Left lobe of liver (tissue), 2 donors: ENCODE measurements around the gene PRKD2. TPM values are rescaled to one million over a fixed set of nuclear protein-coding genes. Genes with fewer than 3 reads are reported as not detected.
"Not testable (repeated sequence)": the region's sequence is repeated elsewhere in the genome, so short reads cannot be mapped to it uniquely, and the experiment has no call there.

Experiments used
- ATAC-seq: fragments of 200-7000 bp; cut with Tn5 transposase; one replicate; pipeline ENCODE4 v1.9.1; 2020; ENCODE audit warnings: mild to moderate bottlenecking, moderate library complexity
- DNase-seq: peaks from one replicate; pipeline ENCODE4 v3.0.0-alpha.2; 2020; ENCODE audit warnings: low spot score
- total RNA-seq: library from RNA; stranded (reverse); gene quantifications from one replicate; pipeline ENCODE4 v1.2.1, GENCODE V29; 2021
- donor health status: DM: no; HTN: no; CAD: no; lungs with moderate emphysema.
- donor health status: DM: no; HTN: yes; CAD: no.

The PRKD2 gene
- 13.7 TPM for total RNA-seq

DNA sequence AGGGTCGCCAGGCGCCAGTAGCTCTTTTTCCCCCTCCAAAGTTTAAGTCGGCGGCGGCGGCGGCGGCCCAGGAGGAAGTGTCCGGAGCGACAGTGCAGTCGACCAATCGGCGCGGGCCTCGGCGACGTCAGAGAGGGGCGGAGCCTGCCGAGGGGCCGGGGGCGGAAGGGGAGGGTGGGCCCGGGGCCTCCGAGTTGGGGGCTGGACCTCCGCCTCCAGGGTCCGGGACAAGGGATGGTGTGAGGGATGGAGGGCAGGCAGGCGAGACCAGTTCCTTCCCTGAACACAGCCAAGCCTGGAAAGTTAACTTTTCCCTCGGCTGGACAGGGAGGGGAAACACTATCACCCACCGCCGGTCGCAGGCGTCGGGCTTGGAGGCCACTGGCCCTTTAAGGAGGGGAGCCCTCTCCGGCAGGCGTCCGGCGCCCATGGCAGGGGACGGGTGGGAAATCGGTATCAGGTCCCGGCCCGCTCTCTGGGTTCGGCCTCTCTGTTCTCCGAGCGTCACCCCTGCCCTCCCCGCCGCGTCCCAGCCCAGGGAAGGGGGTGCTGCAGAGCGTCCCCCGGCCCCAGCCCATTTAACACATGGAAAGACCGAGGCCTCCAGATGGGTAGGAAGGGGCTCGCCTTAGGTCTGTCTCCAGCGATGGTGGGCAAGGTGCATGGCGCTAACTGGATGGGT, at the start of gene PRKD2:
Gene PRKD2 (minus strand): TSS at position 81 of the 682 bp plus-strand sequence. CDS start 744 bp downstream, outside the sequence.
- ATAC-seq (peak; percentile 80), DNase-seq (peak; percentile 92)

DNA sequence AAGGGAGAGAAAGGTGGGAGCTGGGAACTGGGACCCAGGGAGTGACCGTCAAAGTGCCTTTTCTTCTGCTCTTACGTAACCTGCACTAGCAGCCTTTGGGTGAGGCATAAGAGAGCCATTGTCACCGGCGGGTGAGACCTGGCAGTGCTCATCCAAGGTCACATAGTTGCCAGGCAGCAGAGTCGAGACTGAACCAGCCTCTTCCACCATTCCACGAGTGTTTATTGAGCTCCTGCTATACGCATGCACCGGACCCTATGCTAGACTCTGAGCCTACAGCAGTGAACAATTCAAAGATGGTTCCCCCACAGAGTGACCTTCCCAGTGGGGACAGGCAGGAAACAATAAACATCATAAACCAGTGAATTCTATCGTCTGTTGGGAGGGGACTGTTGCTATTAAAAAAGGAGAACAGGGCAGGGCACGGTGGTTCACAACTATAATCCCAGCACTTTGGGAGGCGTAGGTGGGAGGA, 47.9 kb upstream of the PRKD2 start:
- ATAC-seq (peak; percentile 65), DNase-seq (no peak)

DNA sequence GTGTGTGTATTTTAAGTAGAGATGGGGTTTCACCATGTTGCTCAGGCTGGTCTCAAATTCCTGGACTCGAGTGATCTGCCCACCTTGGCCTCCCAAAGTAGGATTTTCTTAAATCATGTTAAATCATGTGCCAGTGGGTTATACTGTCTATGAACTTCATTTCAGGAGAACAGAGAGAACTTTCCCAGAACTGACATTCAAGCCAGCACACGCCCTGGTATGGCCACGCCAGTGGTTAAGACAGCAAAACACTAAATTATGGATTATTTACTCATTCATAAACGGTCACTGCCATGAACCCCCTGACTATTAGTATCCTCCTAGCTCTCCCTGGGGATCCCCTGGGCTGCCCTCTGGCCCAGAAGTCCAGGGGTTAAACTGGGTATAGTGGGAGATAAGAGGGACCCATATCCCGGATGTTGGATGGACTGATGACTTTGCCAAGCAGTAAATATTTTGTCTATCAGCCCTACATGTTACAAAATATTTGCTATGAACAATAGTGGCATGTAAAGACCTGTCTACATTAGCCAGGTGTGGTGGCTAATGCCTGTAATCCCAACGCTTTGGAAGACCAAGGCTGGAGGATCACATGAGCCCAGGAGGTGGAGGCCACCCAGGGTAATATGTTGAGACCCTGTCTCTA, 45.5 kb upstream of the PRKD2 start:
- ATAC-seq (no peak), DNase-seq (no peak)

GRCh38 chr19:46761418-46761831, 44.5 kb upstream of the PRKD2 start:
- DNase-seq (no peak), ATAC-seq (no peak)

DNA sequence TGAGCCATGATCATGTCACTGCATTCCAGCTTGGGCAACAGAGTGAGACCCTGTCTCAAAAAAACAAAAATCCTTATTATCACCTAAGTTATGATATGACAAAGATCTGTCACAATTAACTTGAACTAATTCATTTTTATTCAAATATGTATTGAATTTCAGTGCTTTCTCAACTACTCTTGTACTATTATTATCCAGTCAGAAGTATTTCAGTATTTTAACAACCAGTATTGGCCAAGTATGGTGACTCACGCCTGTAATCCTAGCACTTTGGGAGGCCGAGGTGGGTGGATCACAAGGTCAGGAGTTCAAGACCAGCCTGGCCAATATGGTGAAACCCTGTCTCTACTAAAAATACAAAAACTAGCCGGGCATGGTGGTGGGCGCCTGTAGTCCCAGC, 44.0 kb upstream of the PRKD2 start:
- not testable (repeated sequence) for ATAC-seq, DNase-seq

- no peak for DNase-seq
- no peak for ATAC-seq
Observed at GRCh38 chr19:46760363-46760762, 43.4 kb upstream of the PRKD2 start.

GRCh38 chr19:46759817-46760333, 43.0 kb upstream of the PRKD2 start:
- ATAC-seq (no peak), DNase-seq (no peak)

GRCh38 chr19:46759206-46759605, 42.3 kb upstream of the PRKD2 start:
- no peak for DNase-seq
- ATAC-seq = no peak

- DNase-seq = no peak
Observed at GRCh38 chr19:46756544-46756888, 39.6 kb upstream of the PRKD2 start.

DNA sequence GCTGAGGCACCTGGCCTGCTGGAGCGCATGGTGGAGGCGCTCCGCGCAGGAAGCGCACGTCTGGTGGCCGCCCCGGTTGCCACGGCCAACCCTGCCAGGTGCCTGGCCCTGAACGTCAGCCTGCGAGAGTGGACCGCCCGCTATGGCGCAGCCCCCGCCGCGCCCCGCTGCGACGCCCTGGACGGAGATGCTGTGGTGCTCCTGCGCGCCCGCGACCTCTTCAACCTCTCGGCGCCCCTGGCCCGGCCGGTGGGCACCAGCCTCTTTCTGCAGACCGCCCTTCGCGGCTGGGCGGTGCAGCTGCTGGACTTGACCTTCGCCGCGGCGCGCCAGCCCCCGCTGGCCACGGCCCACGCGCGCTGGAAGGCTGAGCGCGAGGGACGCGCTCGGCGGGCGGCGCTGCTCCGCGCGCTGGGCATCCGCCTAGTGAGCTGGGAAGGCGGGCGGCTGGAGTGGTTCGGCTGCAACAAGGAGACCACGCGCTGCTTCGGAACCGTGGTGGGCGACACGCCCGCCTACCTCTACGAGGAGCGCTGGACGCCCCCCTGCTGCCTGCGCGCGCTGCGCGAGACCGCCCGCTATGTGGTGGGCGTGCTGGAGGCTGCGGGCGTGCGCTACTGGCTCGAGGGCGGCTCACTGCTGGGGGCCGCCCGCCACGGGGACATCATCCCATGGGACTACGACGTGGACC, 39.1 kb upstream of the PRKD2 start:
- ATAC-seq (no peak), DNase-seq (no peak)

More at GRCh38 chr19:46756544-46756888, 39.6 kb upstream of the PRKD2 start:
- no peak for ATAC-seq

DNA sequence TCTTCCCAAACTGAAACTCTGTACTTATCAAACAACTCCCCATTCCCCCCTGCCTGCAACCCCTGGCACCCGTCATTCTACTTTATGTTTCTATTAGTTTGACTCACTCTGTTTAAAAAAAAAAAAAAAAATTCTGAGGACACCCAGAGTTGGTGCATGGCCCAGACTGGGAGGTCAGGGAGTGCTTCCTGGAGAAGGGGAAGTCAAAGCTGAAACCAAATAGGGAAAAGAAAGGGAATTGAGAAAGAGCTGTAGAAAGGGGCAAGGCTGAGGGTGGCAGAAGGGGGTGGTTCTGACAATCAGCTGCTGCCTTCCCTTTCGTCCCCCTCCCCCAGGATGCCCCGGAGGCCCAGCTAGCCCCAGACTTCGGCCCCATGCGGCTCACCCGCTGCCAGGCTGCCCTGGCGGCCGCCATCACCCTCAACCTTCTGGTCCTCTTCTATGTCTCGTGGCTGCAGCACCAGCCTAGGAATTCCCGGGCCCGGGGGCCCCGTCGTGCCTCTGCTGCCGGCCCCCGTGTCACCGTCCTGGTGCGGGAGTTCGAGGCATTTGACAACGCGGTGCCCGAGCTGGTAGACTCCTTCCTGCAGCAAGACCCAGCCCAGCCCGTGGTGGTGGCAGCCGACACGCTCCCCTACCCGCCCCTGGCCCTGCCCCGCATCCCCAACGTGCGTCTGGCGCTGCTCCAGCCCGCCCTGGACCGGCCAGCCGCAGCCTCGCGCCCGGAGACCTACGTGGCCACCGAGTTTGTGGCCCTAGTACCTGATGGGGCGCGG, 38.4 kb upstream of the PRKD2 start:
- ATAC-seq = peak; percentile 7
- no peak for DNase-seq

DNA sequence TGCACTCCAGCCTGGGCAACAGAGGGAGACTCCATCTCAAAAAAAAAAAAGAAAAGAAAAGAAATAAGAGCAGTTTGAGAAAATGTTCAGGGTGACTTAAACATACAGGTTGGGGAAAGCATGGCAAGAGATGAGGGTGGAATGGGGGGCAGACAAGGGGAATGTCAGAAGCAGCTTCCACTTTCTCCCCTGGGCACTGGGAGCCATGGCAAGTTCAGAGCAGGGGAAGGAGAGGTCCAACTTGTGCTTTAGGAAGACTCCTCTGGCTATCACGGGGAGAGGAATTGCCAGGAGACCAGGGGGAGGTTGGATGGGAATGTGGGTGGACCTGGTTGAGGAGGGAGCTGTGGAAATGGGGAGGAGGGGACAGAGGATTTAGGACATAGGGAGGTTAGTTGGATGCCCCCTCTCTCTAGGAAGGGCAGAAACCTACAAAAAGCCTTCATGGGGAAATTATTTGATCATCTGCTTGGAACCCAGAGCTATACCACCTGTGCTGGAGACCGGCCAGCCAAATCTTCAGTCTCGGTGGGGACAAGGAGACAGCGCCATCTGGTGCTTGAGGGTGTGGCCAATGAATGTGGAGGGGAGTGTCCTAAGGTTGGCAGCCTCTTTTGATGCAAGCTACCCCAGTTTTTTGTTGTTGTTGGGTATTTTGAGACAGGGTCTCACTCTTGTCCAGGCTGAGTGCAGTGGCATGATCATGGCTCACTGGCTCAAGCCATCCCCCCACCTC, 36.7 kb upstream of the PRKD2 start:
- DNase-seq (no peak), ATAC-seq (peak; percentile 46)

GRCh38 chr19:46748325-46749109, 31.6 kb upstream of the PRKD2 start:
- ATAC-seq = no peak
- peak; percentile 54 for DNase-seq

DNA sequence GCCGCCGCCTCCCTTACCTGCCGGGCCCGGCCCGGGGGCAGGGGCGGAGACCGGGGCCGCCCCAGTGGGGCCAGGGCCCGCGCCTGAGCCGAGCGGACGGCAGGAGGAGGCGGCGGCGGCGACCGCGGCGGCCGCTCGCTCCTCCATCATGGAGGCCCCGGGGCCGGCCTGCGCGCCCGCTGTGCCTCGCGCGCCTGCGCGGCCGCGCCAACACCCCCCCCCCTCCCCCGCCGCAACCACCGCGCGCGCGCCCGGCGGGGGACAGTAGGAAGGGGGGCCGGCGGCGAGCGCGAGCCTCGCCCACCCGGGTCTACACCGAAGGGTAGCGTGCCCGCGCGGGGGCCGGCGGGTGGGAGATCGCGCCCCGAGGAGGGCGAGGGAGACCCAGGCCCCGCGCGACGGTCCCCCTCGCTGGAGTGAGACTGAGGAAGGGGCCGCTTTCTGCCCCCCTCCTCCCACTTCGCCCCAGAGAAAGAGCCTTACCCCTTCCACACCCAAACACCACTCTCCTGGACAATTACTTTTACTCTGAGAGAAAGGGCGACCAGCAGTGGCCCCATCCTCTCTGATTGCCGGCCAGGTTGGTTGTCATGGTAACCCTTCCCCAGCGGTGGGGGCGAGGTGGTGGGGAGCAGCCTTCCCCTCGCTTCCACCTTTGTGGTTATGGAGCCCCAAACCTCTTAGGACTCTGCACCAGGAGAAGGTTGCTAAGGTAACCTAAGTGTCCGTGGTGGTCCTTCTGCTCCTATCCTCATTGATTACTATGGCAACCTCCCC, 29.6 kb upstream of the PRKD2 start, which contains the start of gene STRN4:
Gene STRN4 (minus strand): TSS at position 170 of the 777 bp plus-strand sequence. CDS start 20 bp downstream, at position 150.
- ATAC-seq (peak; percentile 65), DNase-seq (peak; percentile 53)

- ATAC-seq (peak; percentile 55), DNase-seq (peak; percentile 60)
Observed at GRCh38 chr19:46745521-46746280, 28.8 kb upstream of the PRKD2 start, which contains the start of gene FKRP. Gene FKRP (plus strand): TSS chr19:46746057. CDS start chr19:46755451, 9,394 bp downstream.

DNA sequence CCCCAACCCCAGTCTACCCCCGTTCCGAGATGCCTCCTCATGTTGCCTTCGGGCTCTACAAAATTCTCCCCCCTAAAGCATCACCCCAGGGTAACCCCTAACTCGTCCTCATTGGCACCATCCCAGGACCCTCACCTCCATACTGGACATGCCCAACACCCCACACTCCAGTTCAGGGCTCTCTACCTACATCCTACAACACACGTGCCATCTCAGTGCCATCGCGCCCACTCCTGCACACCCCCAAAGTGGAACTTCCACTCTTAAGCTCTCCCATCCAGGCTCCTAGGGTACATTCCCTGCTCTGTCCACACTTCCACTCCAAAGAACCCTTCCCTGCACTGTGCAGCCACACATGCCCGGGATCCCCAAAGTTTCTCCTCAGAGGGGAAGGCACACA, 28.1 kb upstream of the PRKD2 start:
- DNase-seq (no peak), ATAC-seq (no peak)

DNA sequence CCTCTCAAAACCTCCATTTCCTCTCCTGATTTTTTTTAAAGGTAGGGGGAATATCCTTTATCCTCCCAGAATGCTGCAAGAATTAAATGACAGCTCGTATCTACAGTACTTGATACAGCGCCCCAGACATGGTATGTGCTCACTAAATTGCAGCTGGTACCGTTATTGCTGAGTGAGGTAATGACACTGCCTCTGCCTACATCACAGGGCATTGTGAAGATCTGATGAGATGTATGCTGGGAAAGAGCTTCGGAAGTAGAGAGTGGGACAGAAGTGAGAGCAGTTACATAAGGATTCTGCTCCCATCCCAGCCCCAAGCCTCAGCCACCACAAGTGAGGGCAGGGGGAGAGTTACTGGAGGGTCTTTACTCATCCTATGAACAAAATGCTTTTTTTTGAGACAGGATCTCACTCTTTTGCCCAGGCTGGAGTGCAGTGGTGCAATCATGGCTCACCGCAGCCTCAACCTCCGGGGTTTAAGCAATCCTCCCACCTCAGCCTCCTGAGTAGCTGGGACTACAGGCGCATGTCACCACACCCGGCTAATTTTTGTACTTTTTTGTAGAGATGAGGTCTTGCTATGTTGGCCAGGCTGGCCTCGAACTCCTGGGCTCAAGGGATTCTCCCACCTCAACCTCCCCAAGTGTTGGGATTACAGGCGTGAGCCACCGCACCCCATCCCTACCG, 27.2 kb upstream of the PRKD2 start:
- ATAC-seq = no peak
- no peak for DNase-seq
